NT2/D1 (cell line): ENCODE results near the gene DDX10.
"Not testable (repeated sequence)": the region's sequence is repeated elsewhere in the genome, so short reads cannot be mapped to it uniquely, and the experiment has no call there.

Experiments used
- DNase-seq: peaks from one replicate; pipeline ENCODE4 v3.0.0-alpha.2; 2011; ENCODE audit warnings: low read depth, low spot score
- H3K27me3 ChIP-seq: 2 replicates; pipeline ENCODE4 v1.6.0; 2011; ENCODE audit warnings: mild to moderate bottlenecking; ENCODE audit not compliant: insufficient read length, insufficient read depth
- H3K36me3 ChIP-seq: 2 replicates; pipeline ENCODE4 v1.6.1; 2011; ENCODE audit warnings: mild to moderate bottlenecking, low read length, mixed read lengths; ENCODE audit not compliant: insufficient read depth, insufficient read length
- H3K4me1 ChIP-seq: 2 replicates; pipeline ENCODE4 v1.5.1; 2011; ENCODE audit not compliant: insufficient read depth, insufficient read length
- H3K4me3 ChIP-seq: 2 replicates; pipeline ENCODE4 v1.5.1; 2011; ENCODE audit warnings: low read depth; ENCODE audit not compliant: insufficient read length
- H3K9ac ChIP-seq: 2 replicates; pipeline ENCODE4 v1.6.0; 2011; ENCODE audit warnings: low read depth; ENCODE audit not compliant: insufficient read length
- H3K9me3 ChIP-seq: 2 replicates; pipeline ENCODE4 v1.5.1; 2011; ENCODE audit warnings: mild to moderate bottlenecking, low read length; ENCODE audit not compliant: insufficient read depth
- SUZ12 ChIP-seq: IDR thresholded peaks from 2 replicates; pipeline ENCODE4 v1.6.1; 2011; ENCODE audit not compliant: insufficient read length, insufficient read depth; ENCODE audit errors: extremely low read depth
- YY1 ChIP-seq: IDR thresholded peaks from 2 replicates; pipeline ENCODE4 v1.6.1; 2011; ENCODE audit not compliant: insufficient read length, insufficient read depth
- ZNF274 ChIP-seq: IDR thresholded peaks from 2 replicates; pipeline ENCODE4 v1.6.1; 2011; ENCODE audit warnings: mild to moderate bottlenecking, low read depth, low read length

Gene DDX10

GRCh38 chr11:108813086-108813485 is 148.2 kb downstream of the DDX10 start:
- no peak overlapping the region for H3K4me3 ChIP-seq
- H3K27me3 ChIP-seq, result no peaks in the 10 kb centered on the region
- H3K9me3 ChIP-seq, result no peaks in the 10 kb centered on the region
- H3K4me1 ChIP-seq, result no peaks in the 10 kb centered on the region
- no peak for TF ChIP-seq YY1
- TF ChIP-seq ZNF274, result no peak
- TF ChIP-seq SUZ12, result no peak
- DNase-seq, result no peak
- H3K36me3 ChIP-seq, result no peaks in the 10 kb centered on the region
- no peak overlapping the region for H3K9ac ChIP-seq

- H3K36me3 ChIP-seq, result no peaks in the 10 kb centered on the region
- DNase-seq, result no peak
- H3K9me3 ChIP-seq, result no peaks in the 10 kb centered on the region
- TF ChIP-seq ZNF274, result no peak
- TF ChIP-seq YY1, result no peak
- no peak for TF ChIP-seq SUZ12
- H3K4me1 ChIP-seq, result no peaks in the 10 kb centered on the region
- no peaks in the 10 kb centered on the region for H3K27me3 ChIP-seq
- no peak overlapping the region for H3K4me3 ChIP-seq
- no peak overlapping the region for H3K9ac ChIP-seq
These were observed 153.1 kb downstream of the DDX10 start for GRCh38 chr11:108817976-108818375.

GRCh38 chr11:108818971-108819370 is 154.1 kb downstream of the DDX10 start:
- Histone ChIP-seq H3K27me3 (no peaks in the 10 kb centered on the region), H3K4me3 (no peak overlapping the region), H3K36me3 (no peaks in the 10 kb centered on the region), H3K9ac (no peak overlapping the region), H3K9me3 (no peaks in the 10 kb centered on the region), H3K4me1 (no peaks in the 10 kb centered on the region)
- no peak for TF ChIP-seq YY1
- no peak for TF ChIP-seq ZNF274
- TF ChIP-seq SUZ12, result no peak
- no peak for DNase-seq

- no peak for DNase-seq
- Histone ChIP-seq H3K4me1 (no peaks in the 10 kb centered on the region), H3K4me3 (no peak overlapping the region), H3K36me3 (no peaks in the 10 kb centered on the region), H3K9me3 (no peaks in the 10 kb centered on the region), H3K27me3 (no peaks in the 10 kb centered on the region), H3K9ac (no peak overlapping the region)
- no peak for TF ChIP-seq ZNF274
- TF ChIP-seq YY1, result no peak
- TF ChIP-seq SUZ12, result no peak
These were observed 155.1 kb downstream of the DDX10 start for GRCh38 chr11:108819957-108820356.

GRCh38 chr11:108823960-108824359 is 159.1 kb downstream of the DDX10 start:
- not testable (repeated sequence) for H3K4me1 ChIP-seq, H3K9ac ChIP-seq, DNase-seq, H3K9me3 ChIP-seq, H3K36me3 ChIP-seq, H3K27me3 ChIP-seq, H3K4me3 ChIP-seq

GRCh38 chr11:108824545-108824944 is 159.7 kb downstream of the DDX10 start:
- Histone ChIP-seq H3K4me3 (no peak overlapping the region), H3K36me3 (no peaks in the 10 kb centered on the region), H3K9me3 (no peaks in the 10 kb centered on the region), H3K27me3 (no peaks in the 10 kb centered on the region), H3K9ac (no peak overlapping the region), H3K4me1 (no peaks in the 10 kb centered on the region)
- no peak for TF ChIP-seq ZNF274
- no peak for TF ChIP-seq SUZ12
- no peak for TF ChIP-seq YY1
- no peak for DNase-seq

- no peaks in the 10 kb centered on the region for H3K27me3 ChIP-seq
- no peaks in the 10 kb centered on the region for H3K4me1 ChIP-seq
- TF ChIP-seq SUZ12 (no peak), ZNF274 (no peak), YY1 (no peak)
- no peak for DNase-seq
- H3K9ac ChIP-seq, result no peak overlapping the region
- H3K4me3 ChIP-seq, result no peak overlapping the region
- H3K36me3 ChIP-seq, result no peaks in the 10 kb centered on the region
- no peaks in the 10 kb centered on the region for H3K9me3 ChIP-seq
These were observed 160.5 kb downstream of the DDX10 start for GRCh38 chr11:108825381-108825780.

- H3K9ac ChIP-seq, result no peak overlapping the region
- no peaks in the 10 kb centered on the region for H3K4me1 ChIP-seq
- no peaks in the 10 kb centered on the region for H3K36me3 ChIP-seq
- no peaks in the 10 kb centered on the region for H3K9me3 ChIP-seq
- no peak for DNase-seq
- TF ChIP-seq SUZ12 (no peak), ZNF274 (no peak), YY1 (no peak)
- H3K27me3 ChIP-seq, result no peaks in the 10 kb centered on the region
- no peak overlapping the region for H3K4me3 ChIP-seq
These were observed 161.3 kb downstream of the DDX10 start for GRCh38 chr11:108826136-108826535.
